ENCODE measurements around the gene ALDOC.

ALDOC gene

GRCh38 chr17:28547623-28548416 is 28.9 kb downstream of the ALDOC start:
- Mint-ChIP-seq H3K4me3 (peak overlapping the region; percentile 56), H3K36me3 (ENCODE audit: low read depth) (peaks cover 8% of the 10 kb centered on the region), H3K9me3 (no peaks in the 10 kb centered on the region), H3K4me1 (peaks cover 51% of the 10 kb centered on the region), H3K27ac (peak overlapping the region; percentile 64), H3K27me3 (ENCODE audit: low read depth, poor library complexity) (peaks cover 3% of the 10 kb centered on the region)
- peak; percentile 84 for DNase-seq
- TF ChIP-seq CTCF (IDR thresholded peaks at IDR 0.05), result peak; percentile 95

GRCh38 chr17:28547096-28547622 is 29.5 kb downstream of the ALDOC start:
- Mint-ChIP-seq H3K36me3 (ENCODE audit: low read depth) (peaks cover 8% of the 10 kb centered on the region), H3K27me3 (ENCODE audit: low read depth, poor library complexity) (peaks cover 3% of the 10 kb centered on the region), H3K4me1 (peaks cover 48% of the 10 kb centered on the region), H3K9me3 (no peaks in the 10 kb centered on the region), H3K27ac (no peak overlapping the region), H3K4me3 (no peak overlapping the region)
- no peak for TF ChIP-seq CTCF (IDR thresholded peaks at IDR 0.05)
- DNase-seq, result no peak

GRCh38 chr17:28545787-28546415 is 30.8 kb downstream of the ALDOC start:
- H3K9me3 Mint-ChIP-seq, result no peaks in the 10 kb centered on the region
- no peak for DNase-seq
- H3K4me1 Mint-ChIP-seq, result peaks cover 39% of the 10 kb centered on the region
- no peak overlapping the region for H3K27ac Mint-ChIP-seq
- TF ChIP-seq CTCF (IDR thresholded peaks at IDR 0.05), result no peak
- no peak overlapping the region for H3K4me3 Mint-ChIP-seq
- H3K27me3 Mint-ChIP-seq (ENCODE audit: low read depth, poor library complexity), result peaks cover 3% of the 10 kb centered on the region
- peaks cover 8% of the 10 kb centered on the region for H3K36me3 Mint-ChIP-seq (ENCODE audit: low read depth)

- Mint-ChIP-seq H3K9me3 (no peaks in the 10 kb centered on the region), H3K27me3 (ENCODE audit: low read depth, poor library complexity) (peaks cover 3% of the 10 kb centered on the region), H3K4me1 (peaks cover 32% of the 10 kb centered on the region), H3K36me3 (ENCODE audit: low read depth) (peaks cover 8% of the 10 kb centered on the region), H3K27ac (no peak overlapping the region), H3K4me3 (no peak overlapping the region)
- no peak for DNase-seq
- no peak for TF ChIP-seq CTCF (IDR thresholded peaks at IDR 0.05)
Measured at GRCh38 chr17:28545141-28545503, 31.6 kb downstream of the ALDOC start.

- no peak overlapping the region for H3K4me3 Mint-ChIP-seq
- no peak for DNase-seq
- peaks cover 8% of the 10 kb centered on the region for H3K36me3 Mint-ChIP-seq (ENCODE audit: low read depth)
- peaks cover 3% of the 10 kb centered on the region for H3K27me3 Mint-ChIP-seq (ENCODE audit: low read depth, poor library complexity)
- H3K27ac Mint-ChIP-seq, result no peak overlapping the region
- TF ChIP-seq CTCF (IDR thresholded peaks at IDR 0.05), result no peak
- H3K4me1 Mint-ChIP-seq, result peaks cover 26% of the 10 kb centered on the region
- no peaks in the 10 kb centered on the region for H3K9me3 Mint-ChIP-seq
Measured at GRCh38 chr17:28544402-28545140, 32.1 kb downstream of the ALDOC start.

Data from nephron progenitor cell (in vitro differentiated cells).